HG03064 (cell line): Measurements from ENCODE around the gene ECHS1.
"Not testable (repeated sequence)": the region's sequence is repeated elsewhere in the genome, so short reads cannot be mapped to it uniquely, and the experiment has no call there.

Experiments
- ATAC-seq: cut with Tn5 transposase; IDR thresholded peaks from one replicate; pipeline ENCODE4 v1.9.1; 2021; ENCODE audit warnings: low read depth; ENCODE audit not compliant: unreplicated experiment

The ECHS1 gene

DNA sequence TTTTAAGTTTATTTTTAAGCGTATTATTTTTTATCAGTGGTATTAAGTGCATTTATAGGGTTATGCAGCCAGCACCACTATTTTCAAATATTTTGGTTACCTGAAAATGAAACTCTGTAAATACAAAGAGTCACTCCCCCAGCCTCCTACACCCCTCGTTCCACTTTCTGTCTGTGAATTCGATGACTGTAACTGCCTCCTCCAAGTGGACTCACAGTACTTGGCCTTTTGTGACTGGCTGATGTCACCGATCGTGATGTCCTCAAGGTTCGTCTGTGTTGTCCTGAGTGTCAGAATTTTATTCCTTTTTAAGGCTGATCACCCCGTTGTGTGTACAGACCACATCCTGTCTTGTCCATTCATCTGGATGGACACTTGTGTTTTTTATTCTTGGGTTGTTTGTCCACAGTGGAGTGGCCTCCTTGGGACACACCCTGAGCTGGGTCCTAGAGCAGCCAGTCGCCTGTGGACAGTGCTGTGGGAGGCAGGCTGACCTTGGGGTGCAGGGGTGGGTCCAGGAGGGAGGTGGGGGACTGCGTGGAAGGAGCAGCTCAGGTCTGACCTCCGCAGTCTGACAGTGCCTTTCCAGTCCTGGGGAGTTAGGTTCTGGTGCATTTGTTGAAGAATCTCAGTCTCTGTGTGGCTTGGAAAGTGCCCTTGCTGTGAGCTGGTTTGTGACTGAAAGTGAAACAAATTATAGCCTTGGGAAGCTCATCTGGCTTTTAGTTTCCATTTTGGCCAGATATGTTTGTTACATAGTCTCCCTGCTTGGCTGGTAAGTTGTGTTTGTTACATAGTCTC is 27.7 kb upstream of the ECHS1 start:
- ATAC-seq, result no peak

DNA sequence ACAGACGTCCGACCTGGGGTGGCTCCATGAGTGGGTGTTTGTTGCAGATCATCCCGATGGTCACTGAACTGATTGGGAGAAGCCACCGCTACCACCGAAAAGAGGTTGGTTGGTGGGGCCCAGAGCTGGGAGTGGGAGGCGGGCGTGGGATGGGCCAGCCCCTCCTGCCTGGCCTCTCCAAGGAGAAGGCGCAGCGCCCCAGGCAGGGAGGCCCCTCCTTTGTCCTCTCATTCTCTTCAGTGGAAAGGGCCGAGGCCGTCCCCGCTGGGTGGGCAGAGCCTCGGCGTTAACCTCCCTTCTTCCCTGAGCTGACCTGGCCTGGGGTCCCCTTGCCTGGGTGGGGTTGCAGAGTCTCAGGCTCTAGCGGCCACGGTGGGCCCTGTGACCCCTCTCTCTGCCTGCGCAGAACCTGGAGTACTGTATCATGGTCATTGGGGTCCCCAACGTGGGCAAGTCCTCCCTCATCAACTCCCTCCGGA is 26.0 kb upstream of the ECHS1 start:
- ATAC-seq, result no peak

DNA sequence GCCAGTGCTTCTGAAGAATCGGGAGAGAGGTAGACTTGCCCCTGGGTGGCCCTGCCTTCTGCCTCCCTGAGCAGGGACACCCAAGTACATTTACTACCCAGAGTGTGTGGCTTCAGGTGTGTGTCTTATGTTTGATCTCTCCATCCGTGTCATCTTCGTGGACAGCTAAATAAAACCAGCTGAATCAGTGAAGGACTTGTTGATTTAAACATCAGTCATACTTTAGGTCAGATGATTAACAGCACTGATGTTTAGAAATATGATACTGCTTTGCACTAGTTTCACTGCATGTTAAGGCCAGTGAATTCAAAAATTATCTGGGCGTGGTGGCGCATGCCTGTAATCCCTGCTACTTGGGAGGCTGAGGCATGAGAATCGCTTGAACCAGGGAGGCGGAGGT is 24.8 kb upstream of the ECHS1 start:
- no peak for ATAC-seq

DNA sequence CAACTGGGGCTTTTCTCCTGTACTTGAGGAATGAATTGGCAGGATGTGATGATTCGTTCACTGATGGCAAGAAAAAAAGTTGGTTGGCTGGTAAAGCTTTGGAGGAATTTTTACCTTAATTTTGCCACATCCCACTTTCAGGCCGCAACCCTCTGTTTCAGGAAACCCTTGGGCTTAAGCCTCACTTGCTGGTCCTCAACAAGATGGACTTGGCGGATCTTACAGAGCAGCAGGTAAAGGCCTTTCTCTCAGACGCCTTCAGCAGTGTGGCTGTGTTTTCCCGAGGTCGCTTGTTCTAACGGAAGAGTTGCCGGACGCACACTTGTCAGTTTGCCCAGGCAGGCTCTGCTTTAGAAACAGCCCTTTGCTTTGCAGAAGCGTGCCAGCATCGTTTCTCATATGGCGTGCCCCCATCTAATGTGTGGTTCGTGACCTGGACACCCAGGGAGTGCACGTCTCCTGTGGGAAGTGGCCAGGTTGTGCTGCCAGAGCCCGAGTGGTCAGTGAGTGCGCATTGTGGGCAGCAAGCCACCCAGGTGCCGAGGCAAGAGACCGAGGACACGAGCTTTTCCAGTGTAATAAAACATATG is 23.0 kb upstream of the ECHS1 start:
- no peak for ATAC-seq

DNA sequence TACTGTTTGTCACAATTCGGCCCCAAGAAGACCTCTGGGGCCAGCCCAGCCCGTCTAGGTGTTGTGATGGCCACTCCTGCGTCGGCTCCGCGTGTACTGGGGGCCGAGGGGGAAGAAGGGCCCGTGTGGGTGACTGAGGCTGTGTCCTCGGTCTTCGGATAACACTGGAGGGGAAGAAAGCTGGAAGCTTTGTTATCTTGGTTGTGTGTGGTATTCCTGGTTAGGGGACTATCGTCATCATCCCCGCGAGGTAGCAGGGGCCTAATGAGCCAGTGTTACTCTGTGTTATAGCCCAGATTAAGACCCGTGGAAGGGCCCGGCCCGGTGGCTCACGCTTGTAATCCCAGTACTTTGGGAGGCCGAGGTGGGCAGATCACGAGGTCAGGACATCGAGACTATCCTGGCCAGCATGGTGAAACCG is 21.7 kb upstream of the ECHS1 start:
- no peak for ATAC-seq

DNA sequence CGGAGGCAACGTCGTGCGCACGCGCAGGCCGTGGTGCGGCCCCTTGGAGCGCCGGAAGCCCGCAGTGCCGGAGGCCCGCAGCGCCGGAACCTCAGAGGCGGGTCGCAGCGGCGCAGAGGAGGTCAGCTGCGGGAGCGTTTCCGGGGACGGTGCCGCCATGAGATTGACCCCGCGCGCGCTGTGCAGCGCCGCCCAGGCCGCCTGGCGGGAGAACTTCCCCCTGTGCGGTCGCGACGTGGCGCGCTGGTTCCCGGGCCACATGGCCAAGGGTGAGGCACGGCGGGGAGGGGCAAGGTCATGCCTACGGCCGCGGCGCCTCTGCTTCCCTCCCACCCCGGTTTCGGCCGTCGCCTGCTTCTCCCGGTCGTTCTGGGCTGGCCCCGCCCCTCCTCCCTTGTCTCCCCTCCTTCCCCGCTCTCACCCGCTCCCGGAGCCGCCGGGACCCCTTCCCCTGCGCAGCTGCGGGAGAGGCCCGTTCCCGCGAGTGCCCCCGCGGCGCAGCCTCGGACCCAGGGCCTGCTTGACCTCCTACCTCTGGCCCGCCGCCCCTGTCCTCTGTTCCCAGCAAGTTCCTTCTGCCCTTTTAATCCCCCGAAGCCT is 21.0 kb upstream of the ECHS1 start, which contains the start of gene MTG1:
MTG1 (plus strand) TSS at position 94 of the 600 bp plus-strand sequence; CDS start at position 158, 64 bp downstream.
- ATAC-seq, result peak; percentile 48

DNA sequence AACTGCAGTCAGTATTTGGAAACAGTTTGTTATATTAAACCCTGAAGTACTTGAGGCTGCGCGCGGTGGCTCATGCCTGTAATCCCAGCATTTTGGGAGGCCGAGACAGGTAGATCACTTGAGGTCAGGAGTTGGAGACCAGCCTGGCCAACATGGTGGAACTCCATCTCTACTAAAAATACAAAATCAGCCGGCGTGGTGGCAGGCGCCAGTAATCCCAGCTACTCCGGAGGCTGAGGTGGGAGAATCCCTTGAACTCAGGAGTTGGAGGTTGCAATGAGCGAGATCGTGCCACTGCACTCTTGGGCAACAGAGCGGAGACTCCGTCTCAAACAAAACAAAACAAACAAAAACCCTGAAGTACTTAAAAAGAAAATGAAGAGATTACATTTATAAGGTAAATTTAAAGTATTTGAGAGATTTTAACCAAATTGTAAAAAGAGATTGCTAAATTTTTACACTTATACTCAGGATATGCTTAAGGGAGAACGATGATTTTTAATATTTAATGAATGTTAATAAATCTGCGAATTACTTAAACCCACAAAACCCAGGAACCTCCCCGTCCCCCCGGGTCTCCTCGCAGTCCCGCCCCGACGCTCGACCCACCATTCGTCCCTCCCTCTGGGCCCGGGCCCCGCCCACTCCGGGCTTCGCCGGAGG is 20.4 kb upstream of the ECHS1 start:
- ATAC-seq, result no peak

DNA sequence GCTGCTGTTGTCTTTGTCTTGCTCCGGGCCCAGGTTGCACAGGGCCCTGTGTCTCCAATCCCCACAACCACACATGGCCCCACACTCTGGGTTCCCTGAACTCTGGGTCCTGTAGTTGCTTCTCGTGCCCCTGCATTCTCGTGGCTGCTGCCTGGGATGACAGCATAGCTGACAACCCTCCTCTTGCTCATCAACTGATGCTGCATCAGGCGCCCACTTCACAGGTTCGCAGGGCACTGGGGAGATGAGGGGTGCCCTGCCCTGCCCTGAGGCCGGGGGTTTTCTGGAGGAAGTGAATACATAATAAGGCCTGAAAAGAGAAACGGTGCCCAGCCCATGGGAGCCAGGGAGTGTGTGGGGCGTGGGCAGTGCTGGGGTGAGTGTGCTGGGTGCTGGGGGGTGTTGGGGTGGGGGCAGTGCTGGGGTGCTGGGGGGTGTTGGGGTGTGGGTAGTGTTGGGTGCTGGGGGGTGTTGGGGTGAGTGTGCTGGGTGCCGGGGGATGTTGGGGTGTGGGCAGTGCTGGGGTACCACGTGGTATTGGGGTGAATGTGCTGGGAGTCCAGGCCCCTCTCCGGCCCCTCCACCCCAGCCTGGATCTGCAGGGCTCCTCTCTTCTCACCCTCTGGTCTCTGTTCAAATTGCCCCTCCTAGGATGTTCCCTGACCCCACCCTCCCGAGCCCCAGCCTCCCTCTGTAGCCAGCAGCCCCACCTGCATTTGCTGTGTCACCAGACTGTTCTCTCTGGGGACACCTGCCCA is 18.8 kb upstream of the ECHS1 start:
- ATAC-seq, result no peak

DNA sequence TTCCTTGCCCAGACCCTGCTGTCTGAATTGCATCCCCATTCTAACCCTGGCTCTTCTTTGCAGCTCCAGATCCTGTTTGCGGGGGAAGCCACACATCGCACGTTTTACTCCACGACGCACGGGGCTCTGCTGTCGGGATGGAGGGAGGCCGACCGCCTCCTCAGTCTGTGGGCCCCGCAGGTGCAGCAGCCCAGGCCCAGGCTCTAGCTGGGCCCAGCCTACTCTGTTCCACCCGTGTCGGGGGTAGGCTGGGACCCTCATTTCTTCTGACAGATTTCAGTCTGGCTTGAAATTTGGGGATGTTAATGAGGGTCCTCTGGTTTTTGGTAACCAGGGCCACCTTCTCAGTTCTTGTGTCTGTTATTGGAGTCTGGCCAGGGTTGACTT is 18.1 kb upstream of the ECHS1 start:
- ATAC-seq, result no peak

DNA sequence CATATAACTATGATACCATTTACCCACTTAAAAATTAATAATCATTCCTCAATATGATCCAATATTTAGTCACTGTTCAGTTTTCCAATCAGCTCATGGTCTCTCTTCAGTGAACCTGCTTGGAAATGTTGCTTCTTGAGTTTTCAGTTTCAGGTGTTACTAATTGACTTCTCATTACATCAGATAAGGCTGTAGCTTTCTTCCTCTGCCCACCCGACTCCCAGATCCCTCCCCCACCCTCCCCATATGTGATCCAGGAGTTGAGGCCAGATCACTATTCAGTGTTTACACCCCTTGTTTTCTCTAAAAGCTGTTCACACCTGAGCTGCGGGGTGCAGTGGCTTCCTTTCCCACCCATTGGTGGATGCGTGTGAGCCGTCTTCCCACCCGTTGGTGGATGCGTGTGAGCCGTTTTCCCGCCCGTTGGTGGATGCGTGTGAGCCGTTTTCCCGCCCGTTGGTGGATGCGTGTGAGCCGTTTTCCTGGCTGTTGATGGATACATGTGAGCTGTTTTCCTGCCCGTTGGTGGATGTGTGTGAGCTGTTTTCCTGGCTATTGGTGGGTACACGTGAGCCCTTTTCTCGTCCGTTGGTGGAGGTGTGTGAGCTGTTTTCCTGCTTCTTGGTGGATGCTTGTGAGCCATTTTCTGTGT is 17.6 kb upstream of the ECHS1 start:
- no peak for ATAC-seq

DNA sequence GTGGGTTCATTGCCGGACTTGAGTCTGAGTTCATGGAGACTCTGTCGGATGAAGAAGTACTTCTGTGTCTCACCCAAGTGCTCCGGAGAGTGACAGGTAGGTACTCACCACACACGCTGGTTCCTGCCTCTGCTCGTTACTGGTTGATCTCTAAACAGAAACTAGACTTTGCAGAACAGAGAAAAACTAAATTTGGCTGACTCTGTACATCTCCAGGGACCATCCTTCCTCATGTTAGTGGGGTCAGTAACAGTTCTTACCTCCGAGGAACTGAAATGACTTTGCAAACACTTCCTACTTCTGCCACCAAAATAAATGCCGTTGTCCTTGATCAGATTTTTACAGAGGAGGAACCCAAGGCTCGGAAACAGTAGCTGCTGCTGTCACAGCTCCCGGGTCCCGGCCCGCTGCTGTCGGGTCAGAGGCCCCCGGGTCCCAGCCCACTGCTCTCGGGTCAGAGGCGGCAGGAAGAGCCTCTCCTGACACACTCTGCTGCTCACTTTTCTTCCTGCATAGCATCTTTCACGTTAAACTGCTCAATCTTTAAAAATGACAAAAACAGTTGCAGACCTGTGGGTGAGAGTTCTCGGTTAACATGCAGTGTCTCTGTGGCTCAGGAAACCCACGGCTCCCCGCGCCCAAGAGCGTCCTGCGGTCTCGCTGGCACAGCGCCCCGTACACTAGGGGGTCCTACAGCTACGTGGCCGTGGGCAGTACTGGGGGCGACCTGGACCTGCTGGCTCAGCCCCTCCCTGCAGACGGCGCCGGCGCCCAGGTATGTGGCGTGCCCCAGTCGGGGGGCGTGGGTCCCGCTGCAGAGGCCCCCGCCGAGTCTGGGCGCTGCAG is 16.0 kb upstream of the ECHS1 start:
- ATAC-seq, result peak; percentile 73

DNA sequence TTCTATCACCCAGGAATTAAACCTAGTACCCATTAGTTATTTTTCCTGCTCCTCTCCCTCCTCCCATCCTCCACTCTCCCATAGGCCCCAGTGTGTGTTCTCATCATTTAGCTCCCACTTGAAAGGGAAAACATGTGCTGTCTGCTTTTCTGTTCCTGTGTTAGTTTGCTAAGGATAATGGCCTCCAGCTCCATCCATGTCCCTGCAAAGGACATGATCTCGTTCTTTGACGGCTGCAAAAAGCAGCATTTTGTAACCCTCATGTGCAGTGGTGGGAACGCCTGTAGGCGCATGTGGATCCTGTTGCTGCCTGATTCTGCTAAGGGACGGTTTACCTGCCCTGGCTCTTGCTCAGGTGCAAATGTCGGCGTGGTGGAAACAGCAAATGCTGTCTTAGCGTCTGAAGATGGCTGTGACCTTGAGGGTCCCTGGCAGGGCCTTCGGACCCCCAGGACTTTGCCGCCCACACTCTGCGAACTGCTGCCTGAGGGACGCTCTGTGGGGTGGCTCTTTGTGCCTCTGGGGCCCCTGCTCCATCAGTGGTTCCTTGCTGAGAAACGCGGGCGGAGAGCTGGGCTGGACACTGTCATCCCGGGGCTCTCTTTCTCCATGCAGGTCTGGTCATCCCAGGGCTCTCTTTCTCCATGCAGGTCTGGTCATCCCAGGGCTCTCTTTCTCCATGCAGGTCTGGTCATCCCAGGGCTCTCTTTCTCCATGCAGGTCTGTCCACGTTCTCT is 15.2 kb upstream of the ECHS1 start:
- ATAC-seq, result no peak

DNA sequence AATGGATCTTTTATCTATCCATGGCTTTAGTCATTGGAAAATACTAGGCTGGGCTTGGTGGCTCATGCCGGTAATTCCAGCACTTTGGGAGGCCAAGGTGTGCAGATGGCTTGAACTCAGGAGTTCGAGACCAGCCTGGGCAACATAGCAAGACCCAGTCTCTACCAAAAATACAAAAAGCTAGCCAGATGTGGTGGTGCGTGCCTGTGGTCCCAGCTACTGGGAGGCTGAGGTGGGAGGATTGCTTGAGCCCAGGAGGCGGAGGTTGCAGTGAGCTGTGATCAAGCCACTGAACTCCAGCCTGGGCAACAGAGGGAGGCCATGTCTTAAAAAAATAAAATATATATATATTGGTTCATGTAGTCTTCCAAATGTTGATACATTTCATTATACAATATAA is 13.8 kb upstream of the ECHS1 start:
- ATAC-seq, result not testable (repeated sequence)

DNA sequence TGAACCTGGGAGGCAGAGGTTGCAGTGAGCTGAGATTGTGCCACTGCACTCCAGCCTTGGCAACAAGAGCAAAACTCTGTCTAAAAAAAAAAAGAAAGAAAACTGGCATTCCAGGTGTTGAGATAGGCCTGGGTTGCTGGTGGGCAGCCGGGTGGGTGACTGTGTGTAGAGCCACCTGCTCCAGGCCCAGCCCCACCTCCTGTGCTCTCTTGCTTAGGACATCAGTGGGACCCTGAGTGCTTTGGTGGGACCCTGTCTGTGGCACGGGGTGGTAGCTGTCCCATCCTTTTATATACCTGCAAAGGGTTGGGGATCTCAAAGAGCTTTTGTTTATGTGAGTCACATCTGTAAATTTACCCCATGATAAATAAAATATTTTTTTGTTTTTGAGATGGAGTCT is 12.1 kb upstream of the ECHS1 start:
- no peak for ATAC-seq

DNA sequence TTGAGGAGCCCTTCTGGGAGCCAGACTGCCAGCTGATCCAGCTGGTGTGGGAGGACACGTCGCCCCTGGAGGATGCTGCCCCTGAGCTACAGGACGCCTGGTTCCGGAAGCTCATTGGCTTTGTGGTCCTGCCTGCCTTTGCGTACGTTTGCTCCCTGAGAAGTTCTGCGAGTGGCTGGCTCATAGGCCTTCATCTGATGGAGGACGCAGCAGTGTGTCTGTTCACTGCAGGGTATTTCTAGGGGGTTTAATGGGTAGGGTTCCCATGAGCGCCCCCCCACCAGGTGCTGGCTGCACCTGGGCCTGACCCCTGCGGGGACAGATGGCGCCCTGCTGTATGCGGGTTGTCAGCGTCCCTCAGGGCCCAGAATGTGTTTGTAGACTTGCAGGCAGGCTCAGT is 10.9 kb upstream of the ECHS1 start:
- ATAC-seq, result no peak

DNA sequence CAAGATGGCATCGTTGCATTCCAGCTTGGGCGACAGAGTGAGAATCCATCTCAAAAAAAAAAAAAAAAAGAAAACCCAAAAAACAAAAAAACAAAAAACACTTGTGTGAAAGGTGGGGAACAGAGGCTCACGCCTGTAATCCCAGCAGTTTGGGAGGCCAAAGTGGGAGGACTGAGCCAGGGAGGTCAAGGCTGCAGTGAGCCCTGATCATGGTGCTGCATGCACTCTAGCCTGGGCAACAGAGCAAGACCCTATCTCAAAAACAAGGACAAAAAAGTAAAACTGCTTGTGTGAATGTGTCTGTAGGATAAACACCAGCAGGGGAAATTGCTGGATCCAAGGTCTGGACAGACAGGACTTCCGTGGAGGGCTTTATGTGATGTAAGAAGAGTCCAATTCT is 10.4 kb upstream of the ECHS1 start:
- no peak for ATAC-seq

DNA sequence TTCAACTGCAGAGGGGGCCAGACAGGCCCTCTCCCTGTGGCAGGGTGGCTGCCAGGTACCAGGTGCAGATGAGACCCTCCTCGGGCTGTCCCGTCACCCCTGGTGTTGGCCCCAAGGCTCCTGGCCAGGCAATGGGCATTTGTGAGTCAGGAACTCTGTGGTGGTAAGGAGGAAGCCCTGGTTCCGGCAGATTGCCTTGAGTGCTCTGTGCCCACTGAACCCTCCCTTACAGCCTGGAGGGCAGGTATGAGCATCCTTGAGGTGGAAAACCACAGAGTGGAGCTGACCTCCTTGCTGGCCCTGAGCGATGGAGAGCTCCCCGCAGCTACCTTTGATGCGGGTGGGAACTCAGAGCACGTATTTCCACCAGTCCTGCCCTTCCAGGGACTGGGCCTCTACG is 7.9 kb upstream of the ECHS1 start:
- no peak for ATAC-seq
